ENCODE measurements around the gene SLC28A1. TPM values are rescaled to one million over a fixed set of nuclear protein-coding genes. Genes with fewer than 3 reads are reported as not detected.
A peak's percentile ranks its signal among the peaks of the same experiment; 100 is the strongest.

The SLC28A1 gene
- total and polyA plus RNA-seq, 4 donors: 0.97 to 4.1 (median 2.4) TPM

DNA sequence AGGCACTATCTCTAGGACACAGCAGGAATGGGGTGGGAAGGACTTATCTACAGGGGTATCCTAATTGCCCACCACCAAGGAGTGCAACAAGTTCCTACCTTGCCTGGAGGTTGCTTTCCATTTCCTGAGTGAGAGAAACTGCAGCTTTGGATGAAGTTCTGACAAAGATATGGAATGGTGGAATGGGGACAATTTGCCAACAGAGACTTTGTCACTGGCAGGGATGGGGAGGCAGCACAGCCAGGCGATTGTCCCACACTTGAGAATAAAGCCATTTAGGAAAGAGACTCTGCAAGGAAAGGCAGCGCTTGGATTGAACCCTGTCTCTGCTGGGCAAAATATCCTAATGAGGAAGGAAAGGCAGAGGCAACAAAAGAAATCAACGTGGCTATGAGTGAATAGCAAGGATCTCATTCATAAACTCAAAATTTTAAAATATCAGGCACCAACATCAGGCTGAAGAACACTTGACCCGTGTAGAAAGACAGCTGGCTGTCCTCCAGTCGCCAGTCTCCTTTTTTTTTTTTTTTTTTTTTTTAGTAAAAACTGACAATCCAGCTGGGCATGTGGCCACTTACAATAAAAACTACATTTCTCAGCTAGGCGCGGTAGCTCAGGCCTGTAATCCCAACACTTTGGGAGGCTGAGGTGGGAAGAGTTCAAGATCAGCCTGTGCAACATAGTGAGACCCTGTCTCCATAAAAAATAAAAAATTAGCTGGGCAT, 65.5 kb downstream of the SLC28A1 start:
- no peaks in the 10 kb centered on the region for H3K9me3 ChIP-seq (ENCODE audit: control insufficient read depth, low read length)
- intact Hi-C loops (cut with DNase I): loop anchor here in 1 of 2 donors (5.0 to 10.0 kb wide), 2 partner anchors 92 to 365 kb away; no protein-coding TSS in a partner anchor
- peaks cover 0 to 2% of the 10 kb centered on the region in 2 donors for H3K4me1 ChIP-seq (ENCODE audit: control insufficient read depth in 1 of 2, insufficient read depth in 2 of 2, low read length in 2 of 2)
- H3K27me3 ChIP-seq (ENCODE audit: control insufficient read depth in 1 of 2, insufficient read depth in 2 of 2, low read length in 1 of 2): no peaks in the 10 kb centered on the region
- H3K27ac ChIP-seq (ENCODE audit: low read depth in 1 of 2, low read length in 2 of 2): peak overlapping the region in 1 of 2 donors; percentile 70
- H3K4me3 ChIP-seq (ENCODE audit: low read length in 2 of 2): no peak overlapping the region
- WGBS, 2 donors: 18% methylated on average over 7 of the region's 7 CpGs
- no peaks in the 10 kb centered on the region for H3K36me3 ChIP-seq (ENCODE audit: control insufficient read depth in 1 of 2, insufficient read depth in 2 of 2, low read length in 1 of 2)
- DNase-seq: no peak
- no peak for ATAC-seq (ENCODE audit: low FRiP score)

DNA sequence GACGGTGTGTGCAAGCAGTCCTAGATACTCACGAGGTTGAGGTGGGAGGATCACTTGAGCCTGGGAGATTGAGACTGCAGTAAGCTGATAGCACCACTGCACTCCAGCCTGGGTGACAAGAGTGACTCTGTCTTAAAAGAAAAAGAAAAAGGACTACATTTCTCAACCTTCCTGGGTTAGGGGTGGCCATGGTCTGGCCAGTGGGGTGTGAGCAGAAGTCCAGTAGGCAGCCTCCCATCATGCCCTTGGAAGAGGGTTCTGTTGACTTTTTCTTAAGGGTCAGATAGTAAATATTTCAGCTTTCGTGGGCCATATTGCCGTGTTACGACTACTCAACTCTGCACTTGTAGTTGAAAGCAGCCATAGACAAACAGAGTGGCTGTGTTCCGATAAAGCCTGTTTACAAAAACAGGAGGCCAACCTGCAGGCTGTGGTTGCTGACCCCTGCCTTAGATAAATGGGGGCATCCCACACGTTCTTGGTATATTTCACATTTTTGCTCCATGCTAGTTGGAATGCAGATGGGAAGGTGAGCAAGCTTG, 66.2 kb downstream of the SLC28A1 start:
- Histone ChIP-seq H3K4me3 (ENCODE audit: low read length in 2 of 2) (no peak overlapping the region), H3K9me3 (ENCODE audit: control insufficient read depth, low read length) (no peaks in the 10 kb centered on the region), H3K4me1 (ENCODE audit: control insufficient read depth in 1 of 2, insufficient read depth in 2 of 2, low read length in 2 of 2) (peaks cover 0 to 2% of the 10 kb centered on the region in 2 donors), H3K27me3 (ENCODE audit: control insufficient read depth in 1 of 2, insufficient read depth in 2 of 2, low read length in 1 of 2) (no peaks in the 10 kb centered on the region), H3K36me3 (ENCODE audit: control insufficient read depth in 1 of 2, insufficient read depth in 2 of 2, low read length in 1 of 2) (no peaks in the 10 kb centered on the region), H3K27ac (ENCODE audit: low read depth in 1 of 2, low read length in 2 of 2) (peak overlapping the region in 1 of 2 donors; percentile 70)
- WGBS, 2 donors: 67 to 68% methylated on average over 7 of the region's 7 CpGs
- no peak for DNase-seq
- ATAC-seq (ENCODE audit: low FRiP score): no peak
- intact Hi-C loops (cut with DNase I): loop anchor here in 1 of 2 donors (5.0 to 10.0 kb wide), 2 partner anchors 92 to 366 kb away; no protein-coding TSS in a partner anchor

DNA sequence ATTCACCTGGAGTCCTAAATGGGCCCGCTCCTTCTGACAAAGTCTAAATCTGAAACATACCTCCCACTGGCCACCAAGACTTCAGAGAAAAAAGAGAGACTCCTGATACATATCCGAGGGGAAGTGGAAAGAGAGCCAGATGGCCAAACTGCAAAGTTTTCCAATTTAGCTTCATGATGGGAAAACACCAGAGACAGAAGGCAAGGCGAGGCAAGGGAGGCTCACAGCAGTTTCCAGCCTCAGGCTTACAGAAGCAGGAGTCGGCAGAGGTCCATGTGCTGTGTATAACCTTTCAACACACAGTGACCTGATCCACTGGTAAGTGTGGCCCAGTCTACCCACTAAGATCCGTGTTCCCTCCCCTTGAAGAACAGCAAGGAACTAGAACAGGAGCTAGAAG, 67.3 kb downstream of the SLC28A1 start:
- intact Hi-C loops (cut with DNase I): loop anchor here in 1 of 2 donors (5.0 to 10.0 kb wide), 2 partner anchors 91 to 367 kb away; no protein-coding TSS in a partner anchor
- H3K36me3 ChIP-seq (ENCODE audit: control insufficient read depth in 1 of 2, insufficient read depth in 2 of 2, low read length in 1 of 2): no peaks in the 10 kb centered on the region
- H3K9me3 ChIP-seq (ENCODE audit: control insufficient read depth, low read length): no peaks in the 10 kb centered on the region
- ATAC-seq (ENCODE audit: low FRiP score) (no peak), DNase-seq (no peak)
- no peaks in the 10 kb centered on the region for H3K27me3 ChIP-seq (ENCODE audit: control insufficient read depth in 1 of 2, insufficient read depth in 2 of 2, low read length in 1 of 2)
- H3K4me3 ChIP-seq (ENCODE audit: low read length in 2 of 2): no peak overlapping the region
- WGBS, 2 donors: 84 to 92% methylated on average over 5 of the region's 5 CpGs
- H3K27ac ChIP-seq (ENCODE audit: low read depth in 1 of 2, low read length in 2 of 2): no peak overlapping the region
- H3K4me1 ChIP-seq (ENCODE audit: control insufficient read depth in 1 of 2, insufficient read depth in 2 of 2, low read length in 2 of 2): peaks cover 0 to 2% of the 10 kb centered on the region in 2 donors

DNA sequence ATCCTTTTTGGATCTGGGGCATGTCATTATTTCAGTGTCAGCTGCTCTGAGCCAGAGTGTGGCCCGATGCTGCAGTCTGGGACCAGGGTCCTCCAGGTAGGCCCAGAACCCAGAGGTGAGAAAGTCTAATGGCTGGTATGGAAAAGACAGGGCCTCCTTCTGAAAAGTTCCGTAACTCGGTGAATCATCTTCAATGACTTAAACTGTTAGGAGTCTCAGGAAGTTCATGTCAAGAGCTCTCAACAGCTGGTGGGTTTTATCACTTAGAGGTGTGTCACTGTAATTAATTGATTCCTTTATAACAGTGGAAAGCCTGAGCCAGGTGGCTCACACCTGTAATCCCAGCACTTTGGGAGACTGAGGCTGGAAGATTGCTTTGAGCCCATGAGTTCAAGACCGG, 68.7 kb downstream of the SLC28A1 start:
- intact Hi-C loops (cut with DNase I): loop anchor here in 1 of 2 donors (5.0 to 10.0 kb wide), 2 partner anchors 89 to 368 kb away; no protein-coding TSS in a partner anchor
- ATAC-seq (ENCODE audit: low FRiP score): no peak
- WGBS, 2 donors: 94% methylated on average over 4 of the region's 4 CpGs

DNA sequence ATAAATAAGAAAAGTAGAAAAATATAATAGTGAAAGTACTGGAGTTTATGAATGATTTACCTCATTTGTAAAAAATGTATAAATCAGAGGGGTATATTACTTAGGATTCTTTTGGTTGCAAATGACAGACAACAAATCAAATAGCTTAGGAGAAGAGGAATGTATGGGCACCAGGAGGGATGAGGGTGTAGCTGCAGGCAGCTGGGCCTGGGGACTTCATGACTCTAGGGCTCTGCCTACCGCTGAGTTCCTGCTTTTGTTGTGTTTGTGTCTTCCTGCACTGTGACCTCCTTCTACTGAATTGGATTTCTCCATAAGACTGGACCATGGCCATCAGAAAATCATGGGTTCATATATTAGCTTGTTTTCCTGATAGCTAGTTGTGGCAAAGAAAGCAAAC, 69.3 kb downstream of the SLC28A1 start:
- no peaks in the 10 kb centered on the region for H3K9me3 ChIP-seq (ENCODE audit: control insufficient read depth, low read length)
- intact Hi-C loops (cut with DNase I): loop anchor here (2.0 to 10.0 kb wide), 3 partner anchors 89 to 369 kb away; no protein-coding TSS in a partner anchor
- peaks cover 0 to 2% of the 10 kb centered on the region in 2 donors for H3K27me3 ChIP-seq (ENCODE audit: control insufficient read depth in 1 of 2, insufficient read depth in 2 of 2, low read length in 1 of 2)
- peaks cover 0 to 2% of the 10 kb centered on the region in 2 donors for H3K4me1 ChIP-seq (ENCODE audit: control insufficient read depth in 1 of 2, insufficient read depth in 2 of 2, low read length in 2 of 2)
- H3K36me3 ChIP-seq (ENCODE audit: control insufficient read depth in 1 of 2, insufficient read depth in 2 of 2, low read length in 1 of 2): no peaks in the 10 kb centered on the region
- ATAC-seq (ENCODE audit: low FRiP score) (no peak), DNase-seq (no peak)
- 94 to 100% methylated on average over 1 of the region's 1 CpG for WGBS, 2 donors
- no peak overlapping the region for H3K27ac ChIP-seq (ENCODE audit: low read depth in 1 of 2, low read length in 2 of 2)
- no peak overlapping the region for H3K4me3 ChIP-seq (ENCODE audit: low read length in 2 of 2)

More for the DNA sequence above, 68.7 kb downstream of the SLC28A1 start:
- no peaks in the 10 kb centered on the region for H3K9me3 ChIP-seq (ENCODE audit: control insufficient read depth, low read length)
- H3K36me3 ChIP-seq (ENCODE audit: control insufficient read depth in 1 of 2, insufficient read depth in 2 of 2, low read length in 1 of 2): no peaks in the 10 kb centered on the region
- DNase-seq: peak in 1 of 2 donors; percentile 15
- H3K27ac ChIP-seq (ENCODE audit: low read depth in 1 of 2, low read length in 2 of 2): no peak overlapping the region
- H3K27me3 ChIP-seq (ENCODE audit: control insufficient read depth in 1 of 2, insufficient read depth in 2 of 2, low read length in 1 of 2): peaks cover 0 to 1% of the 10 kb centered on the region in 2 donors
- no peak overlapping the region for H3K4me3 ChIP-seq (ENCODE audit: low read length in 2 of 2)
- peaks cover 0 to 2% of the 10 kb centered on the region in 2 donors for H3K4me1 ChIP-seq (ENCODE audit: control insufficient read depth in 1 of 2, insufficient read depth in 2 of 2, low read length in 2 of 2)

DNA sequence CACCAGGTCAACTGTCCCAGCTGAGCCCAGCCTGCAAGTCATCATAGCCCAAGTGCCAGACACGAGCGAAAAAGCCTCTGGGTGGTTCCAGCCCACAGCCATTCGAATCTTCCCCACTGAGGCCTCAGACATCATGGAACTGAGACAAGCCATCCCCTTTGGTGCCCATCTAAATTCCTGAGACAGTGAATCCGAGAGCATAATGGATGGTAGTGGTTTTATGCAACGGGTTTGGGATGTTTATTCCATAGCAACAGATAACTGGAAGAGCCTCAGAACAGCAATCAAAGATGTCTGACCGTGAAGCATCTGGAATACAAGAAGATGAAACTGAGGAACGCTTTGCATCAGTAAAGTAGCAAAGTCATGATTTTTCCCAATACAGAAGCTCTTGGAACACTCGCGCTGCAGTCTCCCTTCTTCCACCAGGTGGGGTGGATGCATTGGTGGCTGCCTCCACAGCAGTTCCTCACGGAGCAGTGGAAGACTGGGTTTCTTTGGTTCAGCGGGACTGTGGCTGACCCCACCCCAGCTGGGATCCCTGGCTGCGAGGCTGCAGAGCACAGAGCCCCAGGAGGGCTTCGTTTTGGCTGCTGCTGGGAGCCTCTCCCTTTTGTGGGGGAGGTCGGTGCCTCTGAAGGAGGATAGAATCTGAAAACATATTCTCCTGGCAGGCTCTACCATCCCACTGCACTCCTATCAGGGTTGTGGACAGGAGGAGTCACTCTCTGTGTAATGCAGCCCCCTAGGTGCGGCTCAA, 70.8 kb downstream of the SLC28A1 start:
- H3K9me3 ChIP-seq (ENCODE audit: control insufficient read depth, low read length): no peaks in the 10 kb centered on the region
- H3K27me3 ChIP-seq (ENCODE audit: control insufficient read depth in 1 of 2, insufficient read depth in 2 of 2, low read length in 1 of 2): peaks cover 0 to 2% of the 10 kb centered on the region in 2 donors
- H3K27ac ChIP-seq (ENCODE audit: low read depth in 1 of 2, low read length in 2 of 2): no peak overlapping the region
- 33 to 37% methylated on average over 15 of the region's 15 CpGs for WGBS, 2 donors
- no peak overlapping the region for H3K4me3 ChIP-seq (ENCODE audit: low read length in 2 of 2)
- DNase-seq: peak; percentile 81 to 88
- H3K4me1 ChIP-seq (ENCODE audit: control insufficient read depth in 1 of 2, insufficient read depth in 2 of 2, low read length in 2 of 2): peaks cover 0 to 2% of the 10 kb centered on the region in 2 donors
- ATAC-seq (ENCODE audit: low FRiP score): peak; percentile 90
- H3K36me3 ChIP-seq (ENCODE audit: control insufficient read depth in 1 of 2, insufficient read depth in 2 of 2, low read length in 1 of 2): no peaks in the 10 kb centered on the region
- intact Hi-C loops (cut with DNase I): loop anchor here (2.0 to 10.0 kb wide), 2 partner anchors 90 to 370 kb away; no protein-coding TSS in a partner anchor

DNA sequence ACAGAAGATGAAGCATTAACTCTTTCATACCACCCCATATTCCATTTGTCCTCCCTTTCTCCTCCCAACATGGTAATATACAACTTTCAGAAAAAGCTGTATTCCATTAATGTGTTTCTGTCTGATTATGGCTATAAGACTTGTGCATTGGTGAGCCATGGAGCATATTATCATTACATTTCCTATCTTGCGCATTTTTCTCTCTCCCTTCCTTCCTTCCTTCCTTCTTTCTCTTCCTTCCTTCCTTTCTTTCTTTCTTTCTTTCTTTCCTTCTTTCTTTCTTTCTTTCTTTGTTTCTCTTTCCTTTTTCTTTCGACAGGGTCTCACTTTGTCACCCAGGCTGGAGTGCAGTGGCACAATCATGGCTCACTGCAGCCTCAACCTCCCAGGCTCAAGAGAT, 71.7 kb downstream of the SLC28A1 start:
- Histone ChIP-seq H3K27ac (ENCODE audit: low read depth in 1 of 2, low read length in 2 of 2) (no peak overlapping the region), H3K27me3 (ENCODE audit: control insufficient read depth in 1 of 2, insufficient read depth in 2 of 2, low read length in 1 of 2) (peaks cover 0 to 2% of the 10 kb centered on the region in 2 donors), H3K9me3 (ENCODE audit: control insufficient read depth, low read length) (no peaks in the 10 kb centered on the region), H3K4me3 (ENCODE audit: low read length in 2 of 2) (no peak overlapping the region), H3K4me1 (ENCODE audit: control insufficient read depth in 1 of 2, insufficient read depth in 2 of 2, low read length in 2 of 2) (peaks cover 0 to 2% of the 10 kb centered on the region in 2 donors), H3K36me3 (ENCODE audit: control insufficient read depth in 1 of 2, insufficient read depth in 2 of 2, low read length in 1 of 2) (no peaks in the 10 kb centered on the region)
- no peak for ATAC-seq (ENCODE audit: low FRiP score)
- DNase-seq: no peak
- intact Hi-C loops (cut with DNase I): loop anchor here in 1 of 2 donors (10.0 kb wide), 1 partner anchor 371 kb away; no protein-coding TSS in a partner anchor
- WGBS, 2 donors: 92 to 94% methylated on average over 2 of the region's 2 CpGs

- 91 to 94% methylated on average over 13 of the region's 13 CpGs for WGBS, 2 donors
- no peaks in the 10 kb centered on the region for H3K9me3 ChIP-seq (ENCODE audit: control insufficient read depth, low read length)
Observed at GRCh38 chr15:84960391-84961113, 76.1 kb downstream of the SLC28A1 start.

More at GRCh38 chr15:84960391-84961113, 76.1 kb downstream of the SLC28A1 start:
- Histone ChIP-seq H3K4me1 (ENCODE audit: control insufficient read depth in 1 of 2, insufficient read depth in 2 of 2, low read length in 2 of 2) (no peaks in the 10 kb centered on the region), H3K27me3 (ENCODE audit: control insufficient read depth in 1 of 2, insufficient read depth in 2 of 2, low read length in 1 of 2) (peaks cover 0 to 2% of the 10 kb centered on the region in 2 donors), H3K4me3 (ENCODE audit: low read length in 2 of 2) (no peak overlapping the region), H3K27ac (ENCODE audit: low read depth in 1 of 2, low read length in 2 of 2) (no peak overlapping the region), H3K36me3 (ENCODE audit: control insufficient read depth in 1 of 2, insufficient read depth in 2 of 2, low read length in 1 of 2) (no peaks in the 10 kb centered on the region)
- intact Hi-C loops (cut with DNase I): no loop called here
- DNase-seq: no peak
- ATAC-seq (ENCODE audit: low FRiP score): no peak

Measured in aorta (tissue), 5 donors.